NCI-H345 (cell line): ENCODE results near the gene KYNU.
A peak's percentile ranks its signal among the peaks of the same experiment; 100 is the strongest.
"Not testable (repeated sequence)": the region's sequence is repeated elsewhere in the genome, so short reads cannot be mapped to it uniquely, and the experiment has no call there.

Source experiments
- DNase-seq: peaks from one replicate; lab custom pipeline; 2025; lab: John Stamatoyannopoulos, UW

The KYNU gene

DNA sequence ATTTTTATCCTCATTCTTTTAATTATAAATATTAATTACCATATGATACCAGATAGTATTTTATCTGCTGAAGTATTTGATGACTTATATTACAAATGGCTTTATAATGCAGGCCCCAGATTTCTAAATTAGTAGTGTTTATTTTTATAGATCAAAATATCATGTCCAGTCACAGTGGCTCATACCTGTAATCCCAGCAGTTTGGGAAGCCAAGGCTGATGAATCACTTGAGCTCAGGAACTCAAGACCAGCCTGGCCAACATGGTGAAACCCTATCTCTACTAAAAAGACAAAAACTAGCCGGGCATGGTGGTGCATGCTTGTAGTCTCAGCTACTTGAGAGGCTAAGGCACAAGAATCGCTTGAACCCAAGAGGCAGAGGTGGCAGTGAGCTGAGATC is 151.7 kb downstream of the KYNU start:
- DNase-seq, result no peak

DNA sequence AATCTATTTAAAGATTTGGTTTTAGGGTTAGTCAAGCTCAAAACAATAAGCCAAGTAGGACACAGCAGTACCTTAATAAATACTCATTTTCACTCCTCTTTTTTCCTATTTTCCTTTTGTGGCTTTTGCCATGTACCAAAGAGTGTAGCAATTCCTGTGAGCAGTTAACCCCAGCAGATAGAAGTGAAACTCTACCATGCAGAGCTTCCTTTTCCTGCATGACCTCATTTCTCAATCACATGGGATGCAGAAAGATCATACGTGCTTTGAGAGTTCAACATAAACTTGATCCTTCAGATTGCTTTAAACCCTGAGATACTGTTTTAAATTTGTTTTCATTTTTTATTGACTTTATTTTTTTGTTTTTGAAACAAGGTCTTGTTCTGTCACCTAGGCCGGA is 152.7 kb downstream of the KYNU start:
- no peak for DNase-seq

GRCh38 chr2:143034292-143035074 is 157.0 kb downstream of the KYNU start:
- DNase-seq, result peak; percentile 86

DNA sequence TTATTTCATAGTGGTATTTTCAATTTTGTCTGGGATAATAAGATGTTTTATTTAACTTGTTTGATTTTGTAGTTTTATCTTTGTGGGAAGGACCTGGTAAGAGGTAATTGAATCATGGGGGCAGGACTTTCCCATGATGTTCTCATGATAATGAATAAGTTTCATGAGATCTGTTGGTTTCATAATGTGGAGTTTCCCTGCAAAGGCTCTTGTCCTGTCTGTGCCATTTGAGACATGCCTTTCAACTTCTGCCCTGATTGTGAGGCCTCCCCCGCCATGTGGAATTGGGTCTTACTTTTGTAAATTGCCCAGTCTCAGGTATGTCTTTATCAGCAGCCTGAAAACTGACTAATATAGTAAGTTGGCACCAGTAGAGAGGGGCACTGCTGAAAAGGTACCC is 174.0 kb downstream of the KYNU start:
- no peak for DNase-seq

DNA sequence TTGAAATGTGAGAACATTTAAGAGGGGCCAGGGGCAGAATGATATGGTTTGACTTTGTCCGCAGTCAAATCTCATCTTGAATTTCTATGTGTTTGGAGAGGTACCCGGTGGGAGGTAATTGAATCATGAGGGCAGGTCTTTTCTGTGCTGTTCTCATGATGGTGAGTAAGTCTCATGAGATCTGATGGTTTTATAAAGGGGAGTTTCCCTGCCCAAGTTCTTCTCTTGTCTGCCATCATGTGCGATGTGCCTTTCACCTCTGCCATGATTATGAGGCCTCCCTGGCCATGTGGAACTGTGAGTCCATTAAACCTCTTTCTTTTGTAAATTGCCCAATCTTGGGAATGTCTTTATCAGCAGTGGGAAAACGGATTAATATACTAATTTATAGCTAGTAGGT is 176.0 kb downstream of the KYNU start:
- DNase-seq, result not testable (repeated sequence)

- DNase-seq, result no peak
Measured at GRCh38 chr2:143056550-143056949, 179.1 kb downstream of the KYNU start.

- no peak for DNase-seq
Measured at GRCh38 chr2:143058851-143059250, 181.4 kb downstream of the KYNU start.

DNA sequence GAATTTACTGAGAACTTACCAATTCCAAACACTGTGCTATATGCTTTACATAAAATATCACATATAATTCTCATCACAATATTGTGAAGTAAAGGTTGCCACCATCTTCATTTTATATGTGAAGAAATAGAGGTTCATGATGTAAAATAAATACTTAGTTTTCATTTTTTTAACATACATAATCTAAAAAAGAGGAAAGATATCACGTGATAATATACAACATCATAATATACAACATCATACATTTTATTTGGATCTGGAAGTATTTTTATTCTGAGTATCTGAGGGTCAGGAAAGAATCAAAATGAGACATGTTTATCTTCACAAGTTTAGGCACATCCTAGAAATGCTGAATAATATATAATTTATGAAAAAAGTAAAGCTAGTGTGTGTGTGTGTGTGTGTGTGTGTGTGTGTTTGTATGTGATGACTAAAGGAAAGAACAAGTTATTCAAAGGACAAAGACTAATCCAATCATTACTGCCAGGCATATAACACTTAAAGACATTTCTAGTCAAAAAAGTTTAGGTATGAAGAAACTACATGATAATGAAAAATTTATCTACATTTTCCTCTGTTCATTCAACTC is 186.2 kb downstream of the KYNU start:
- DNase-seq, result no peak

DNA sequence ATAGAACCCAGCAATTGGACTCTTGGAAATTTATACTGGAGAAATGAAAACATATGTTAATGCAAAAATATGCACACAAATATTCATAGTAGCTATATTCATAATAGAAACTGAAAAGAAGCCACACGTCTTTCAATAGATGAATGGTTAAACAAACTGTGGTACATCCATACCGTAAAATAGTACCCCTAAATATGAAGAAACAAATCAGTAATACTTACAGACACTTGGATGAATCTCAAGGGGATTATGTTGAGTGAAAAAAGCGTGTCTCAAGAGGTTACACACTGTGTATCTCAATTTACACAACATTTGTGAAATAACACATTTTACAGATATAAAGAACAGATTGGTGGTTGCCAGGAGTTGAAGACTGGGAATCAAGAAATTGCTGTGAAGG is 190.6 kb downstream of the KYNU start:
- DNase-seq, result no peak

GRCh38 chr2:143068509-143068908 is 191.0 kb downstream of the KYNU start:
- no peak for DNase-seq

DNA sequence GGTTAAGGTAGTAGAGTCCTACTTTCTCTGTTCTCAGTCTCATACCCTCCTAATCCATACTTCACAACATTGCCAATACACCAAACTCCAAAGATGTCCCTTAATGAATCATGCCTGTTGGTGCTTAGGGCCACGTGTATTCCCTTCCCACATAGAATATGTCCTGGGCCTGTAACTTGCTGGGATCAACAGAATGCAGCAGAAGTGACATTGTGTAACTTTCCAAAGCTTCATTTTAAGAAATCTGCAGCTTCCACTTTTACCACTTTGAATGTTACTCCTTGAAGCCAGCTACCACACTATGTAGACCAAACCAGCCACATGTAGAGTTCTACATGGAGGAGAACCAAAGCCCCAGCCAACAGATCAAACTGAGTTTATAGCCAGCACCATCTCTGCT is 193.2 kb downstream of the KYNU start:
- DNase-seq, result no peak

- DNase-seq, result no peak
Measured at GRCh38 chr2:143071185-143071876, 193.9 kb downstream of the KYNU start.

DNA sequence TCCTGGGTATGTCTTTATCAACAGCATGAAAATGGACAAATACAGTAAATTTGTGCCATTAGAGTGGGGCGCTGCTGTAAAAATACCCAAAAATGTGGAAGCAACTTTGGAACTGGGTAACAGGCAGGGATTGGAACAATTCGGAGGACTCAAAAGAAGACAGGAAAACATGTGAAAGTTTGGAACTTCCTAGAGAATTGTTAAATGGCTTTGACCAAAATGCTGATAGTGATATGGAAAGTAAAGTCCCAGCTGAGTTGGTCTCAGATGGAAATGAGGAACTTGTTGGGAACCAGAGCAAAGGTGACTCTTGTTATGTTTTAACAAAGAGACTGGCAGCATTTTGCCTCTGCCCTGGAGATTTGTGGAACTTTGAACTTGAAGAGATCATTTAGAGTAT is 197.4 kb downstream of the KYNU start:
- DNase-seq, result not testable (repeated sequence)

DNA sequence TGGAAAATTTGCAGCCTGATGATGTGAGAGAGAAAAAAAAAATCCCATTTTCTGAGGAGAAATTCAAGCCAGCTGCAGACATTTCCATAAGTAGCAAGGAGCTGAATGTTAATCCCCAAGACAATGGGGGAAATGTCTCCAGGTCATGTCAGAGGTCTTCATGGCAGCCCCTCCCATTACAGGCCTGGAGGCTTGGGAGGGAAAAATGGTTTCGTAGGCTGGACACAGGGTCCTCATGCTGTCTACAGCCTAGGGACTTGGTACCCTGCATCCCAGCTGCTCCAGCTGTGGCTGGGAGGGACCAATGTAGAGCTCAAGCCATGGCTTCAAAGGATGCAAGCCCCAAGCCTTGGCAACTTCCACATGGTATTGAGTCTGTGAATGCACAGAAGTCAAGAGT is 198.2 kb downstream of the KYNU start:
- DNase-seq, result no peak

GRCh38 chr2:143078104-143078503 is 200.6 kb downstream of the KYNU start:
- no peak for DNase-seq

DNA sequence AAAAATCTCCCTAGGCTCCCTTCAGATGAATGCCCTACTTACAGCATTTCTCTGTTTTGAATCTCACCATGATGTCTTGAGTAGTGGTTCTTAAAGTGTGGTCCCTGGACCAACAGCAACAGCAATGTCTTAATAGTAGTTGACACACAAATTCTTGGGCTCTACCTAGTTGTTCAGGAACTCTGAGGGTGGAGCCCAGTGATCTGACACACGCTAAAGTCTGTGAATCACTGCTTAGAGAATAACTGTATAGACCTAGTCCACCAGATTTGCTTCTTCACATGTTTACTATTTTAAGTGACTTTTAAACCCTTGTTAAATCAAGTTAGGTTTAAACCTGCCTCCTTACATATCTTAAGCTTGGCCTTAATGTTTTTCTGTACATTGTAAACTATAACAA is 204.2 kb downstream of the KYNU start:
- no peak for DNase-seq

- DNase-seq, result no peak
Measured at GRCh38 chr2:143083636-143084035, 206.2 kb downstream of the KYNU start.

DNA sequence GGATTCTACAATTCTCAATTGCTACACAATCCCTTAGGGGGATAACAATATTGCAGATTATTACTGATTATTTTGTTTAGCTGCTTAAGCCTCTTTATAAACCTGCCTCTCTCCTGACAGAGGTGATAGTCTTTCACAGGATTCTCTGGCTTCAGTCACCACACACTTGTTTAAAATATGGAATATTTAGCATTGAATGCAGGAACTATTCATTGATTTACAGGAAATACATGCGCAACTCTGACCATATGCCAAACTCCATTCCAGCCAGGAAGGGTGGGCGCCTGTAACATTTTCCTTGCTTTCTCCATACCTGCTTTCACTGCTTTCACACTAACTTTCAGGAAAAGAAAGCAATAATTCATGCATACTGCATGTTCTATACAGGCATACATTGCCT is 207.0 kb downstream of the KYNU start:
- DNase-seq, result no peak

DNA sequence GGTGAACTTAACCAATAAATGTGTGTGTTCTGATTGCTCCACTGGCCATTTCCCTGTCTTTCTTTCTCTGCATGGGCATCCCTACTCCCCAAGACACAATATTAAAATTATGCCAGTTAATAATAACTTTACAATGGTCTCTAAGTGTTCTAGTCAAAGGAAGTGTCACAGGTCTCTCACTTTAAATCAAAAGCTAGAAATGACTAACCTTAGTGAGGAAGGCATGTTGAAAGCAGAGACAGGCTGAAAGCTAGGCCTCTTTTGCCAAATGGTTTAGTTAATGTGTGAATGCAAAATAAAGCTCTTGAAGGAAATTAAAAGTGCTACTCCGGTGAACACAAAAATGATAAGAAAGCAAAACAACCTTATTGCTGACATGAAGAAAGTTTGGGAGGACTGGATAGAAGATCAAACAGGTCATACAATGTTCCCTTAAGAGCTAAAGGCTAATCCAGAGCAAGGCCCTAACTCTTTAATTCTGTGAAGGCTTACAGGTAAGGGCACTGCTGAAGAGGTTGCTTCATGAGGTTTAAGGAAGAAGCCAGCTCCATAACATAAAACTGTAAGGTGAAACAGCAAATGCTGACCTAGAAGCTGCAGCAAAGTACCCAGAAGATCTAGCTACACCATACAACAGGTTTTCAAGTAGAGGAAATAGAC is 207.8 kb downstream of the KYNU start:
- DNase-seq, result no peak

GRCh38 chr2:143087033-143087432 is 209.6 kb downstream of the KYNU start:
- no peak for DNase-seq

- no peak for DNase-seq
Measured at GRCh38 chr2:143088388-143088787, 210.9 kb downstream of the KYNU start.

- DNase-seq, result not testable (repeated sequence)
Measured at GRCh38 chr2:143089520-143089919, 212.1 kb downstream of the KYNU start.
